Type B pancreatic cell (in vitro differentiated cells): Measurements from ENCODE around the gene ZFAND2B. TPM values are rescaled to one million over a fixed set of nuclear protein-coding genes. Genes with fewer than 3 reads are reported as not detected.
A peak's percentile ranks its signal among the peaks of the same experiment; 100 is the strongest.

Experiments used
- DNase-seq: peaks from one replicate; pipeline ENCODE4 v3.0.0; 2021; ENCODE audit warnings: mixed read lengths; ENCODE audit not compliant: unreplicated experiment; ENCODE audit errors: extremely low spot score
- H3K27ac Mint-ChIP-seq: 2 replicates; pipeline ENCODE4 v1.8.0; 2021; ENCODE audit warnings: mild to moderate bottlenecking, mixed read lengths
- H3K27me3 Mint-ChIP-seq: 2 replicates; pipeline ENCODE4 v1.8.0; 2021; ENCODE audit warnings: mixed read lengths
- H3K36me3 Mint-ChIP-seq: 2 replicates; pipeline ENCODE4 v1.8.0; 2021; ENCODE audit warnings: mixed read lengths
- H3K4me1 Mint-ChIP-seq: one replicate; pipeline ENCODE4 v1.8.0; 2021; ENCODE audit warnings: mixed read lengths; ENCODE audit not compliant: unreplicated experiment
- H3K4me3 Mint-ChIP-seq: 2 replicates; pipeline ENCODE4 v1.8.0; 2021; ENCODE audit warnings: mild to moderate bottlenecking, mixed read lengths
- H3K9me3 Mint-ChIP-seq: 2 replicates; pipeline ENCODE4 v1.8.0; 2021; ENCODE audit warnings: mixed read lengths
- CTCF ChIP-seq: fragments of 200-600 bp; sonication (generic); conservative IDR thresholded peaks from 2 replicates; pipeline ENCODE4 v1.5.0; 2021; ENCODE audit warnings: antibody characterized with exemption, mild to moderate bottlenecking
- total RNA-seq: library from RNA; stranded (reverse); gene quantifications from 2 replicates; pipeline ENCODE4 v1.2.1, GENCODE V29; 2021; ENCODE audit warnings: low replicate concordance

ZFAND2B gene
- total RNA-seq, 1 donor from 2014 or later, result 25.9 TPM

GRCh38 chr2:219209236-219210195 lies 2.9 kb downstream of the ZFAND2B start:
- H3K9me3 Mint-ChIP-seq, result no peaks in the 10 kb centered on the region
- no peak for DNase-seq
- peak overlapping the region; percentile 67 for H3K27ac Mint-ChIP-seq

GRCh38 chr2:219210196-219210885 lies 3.8 kb downstream of the ZFAND2B start:
- peaks cover 4% of the 10 kb centered on the region for H3K27me3 Mint-ChIP-seq
- no peak for DNase-seq
- no peaks in the 10 kb centered on the region for H3K36me3 Mint-ChIP-seq
- H3K27ac Mint-ChIP-seq, result no peak overlapping the region
- TF ChIP-seq CTCF, result no peak
- H3K9me3 Mint-ChIP-seq, result no peaks in the 10 kb centered on the region
- no peak overlapping the region for H3K4me3 Mint-ChIP-seq
- peaks cover 23% of the 10 kb centered on the region for H3K4me1 Mint-ChIP-seq

More at GRCh38 chr2:219209236-219210195, 2.9 kb downstream of the ZFAND2B start:
- no peaks in the 10 kb centered on the region for H3K36me3 Mint-ChIP-seq
- H3K4me3 Mint-ChIP-seq, result no peak overlapping the region
- no peak for TF ChIP-seq CTCF
- peaks cover 4% of the 10 kb centered on the region for H3K27me3 Mint-ChIP-seq
- peaks cover 18% of the 10 kb centered on the region for H3K4me1 Mint-ChIP-seq

- peaks cover 23% of the 10 kb centered on the region for H3K4me1 Mint-ChIP-seq
- TF ChIP-seq CTCF, result no peak
- DNase-seq, result no peak
- no peaks in the 10 kb centered on the region for H3K36me3 Mint-ChIP-seq
- peaks cover 4% of the 10 kb centered on the region for H3K27me3 Mint-ChIP-seq
- H3K27ac Mint-ChIP-seq, result no peak overlapping the region
- H3K4me3 Mint-ChIP-seq, result no peak overlapping the region
- no peaks in the 10 kb centered on the region for H3K9me3 Mint-ChIP-seq
Observed at GRCh38 chr2:219210886-219211362, 4.3 kb downstream of the ZFAND2B start.

GRCh38 chr2:219213026-219213415 lies 6.4 kb downstream of the ZFAND2B start:
- H3K36me3 Mint-ChIP-seq, result no peaks in the 10 kb centered on the region
- no peak overlapping the region for H3K27ac Mint-ChIP-seq
- H3K9me3 Mint-ChIP-seq, result no peaks in the 10 kb centered on the region
- no peaks in the 10 kb centered on the region for H3K27me3 Mint-ChIP-seq
- H3K4me1 Mint-ChIP-seq, result peaks cover 16% of the 10 kb centered on the region
- TF ChIP-seq CTCF, result no peak
- no peak overlapping the region for H3K4me3 Mint-ChIP-seq
- no peak for DNase-seq

- no peaks in the 10 kb centered on the region for H3K27me3 Mint-ChIP-seq
- H3K27ac Mint-ChIP-seq, result no peak overlapping the region
- DNase-seq, result no peak
- H3K4me1 Mint-ChIP-seq, result peaks cover 11% of the 10 kb centered on the region
- no peak for TF ChIP-seq CTCF
- H3K9me3 Mint-ChIP-seq, result no peaks in the 10 kb centered on the region
- H3K36me3 Mint-ChIP-seq, result no peaks in the 10 kb centered on the region
- no peak overlapping the region for H3K4me3 Mint-ChIP-seq
Observed at GRCh38 chr2:219213486-219214071, 7.0 kb downstream of the ZFAND2B start.
